Fibroblast of lung (primary cell): ENCODE results near the gene DLG2. TPM values are rescaled to one million over a fixed set of nuclear protein-coding genes. Genes with fewer than 3 reads are reported as not detected.

ENCODE experiments used
- DNase-seq, 2 donors: peaks; one replicate each; pipeline versions ENCODE4 v3.0.0 to v3.0.0-alpha.2; 2010; ENCODE audit warnings: low read depth in 2 of 2
- H2AFZ ChIP-seq: 2 replicates; pipeline ENCODE4 v1.5.1; 2012; ENCODE audit warnings: low read length, control low read depth, inconsistent platforms
- H3K27ac ChIP-seq: 2 replicates; pipeline ENCODE4 v1.5.1; 2011; ENCODE audit warnings: low read length, control low read depth; ENCODE audit not compliant: insufficient read depth
- H3K27me3 ChIP-seq: 2 replicates; pipeline ENCODE4 v1.5.1; 2011; ENCODE audit warnings: mild to moderate bottlenecking, low read length; ENCODE audit not compliant: control insufficient read depth, insufficient read depth
- H3K36me3 ChIP-seq: 2 replicates; pipeline ENCODE4 v1.5.1; 2011; ENCODE audit warnings: low read length; ENCODE audit not compliant: control insufficient read depth, insufficient read depth
- H3K4me1 ChIP-seq: 2 replicates; pipeline ENCODE4 v1.5.1; 2011; ENCODE audit warnings: low read length; ENCODE audit not compliant: control insufficient read depth, insufficient read depth; ENCODE audit errors: extremely low read depth
- H3K4me2 ChIP-seq: 2 replicates; pipeline ENCODE4 v1.5.1; 2011; ENCODE audit warnings: low read length, control low read depth; ENCODE audit not compliant: insufficient read depth; ENCODE audit errors: extremely low read depth
- H3K4me3 ChIP-seq, 4 experiments: fragments of 200-600 bp in 1 of 4; sonication (generic) in 1 of 4; replicated peaks in 1 of 4; 2 replicates each; pipeline ENCODE4 v1.5.1; 2011 to 2016; ENCODE audit warnings: low read length in 4 of 4, low read depth in 3 of 4, mild to moderate bottlenecking in 3 of 4, control low read depth in 2 of 4, inconsistent platforms in 1 of 4, mixed read lengths in 1 of 4; ENCODE audit not compliant: insufficient read depth in 1 of 4; ENCODE audit errors: control extremely low read depth in 1 of 4
- H3K79me2 ChIP-seq: 2 replicates; pipeline ENCODE4 v1.5.1; 2012; ENCODE audit warnings: mild to moderate bottlenecking, low read length, inconsistent platforms; ENCODE audit not compliant: control insufficient read depth, insufficient read depth
- H3K9ac ChIP-seq: 2 replicates; pipeline ENCODE4 v1.5.1; 2011; ENCODE audit warnings: mild to moderate bottlenecking, low read length, control low read depth; ENCODE audit not compliant: insufficient read depth
- H3K9me3 ChIP-seq: 2 replicates; pipeline ENCODE4 v1.5.1; 2012; ENCODE audit warnings: low read depth, low read length; ENCODE audit not compliant: control insufficient read depth, insufficient read depth
- H4K20me1 ChIP-seq: 2 replicates; pipeline ENCODE4 v1.5.1; 2011; ENCODE audit warnings: low read length; ENCODE audit not compliant: control insufficient read depth, insufficient read depth; ENCODE audit errors: extremely low read depth
- CTCF ChIP-seq, 2 donors: IDR thresholded peaks in 1 of 2; conservative IDR thresholded peaks in 1 of 2; 1 replicate in 1 of 2; 2 replicates in 1 of 2; pipeline ENCODE4 v1.5.1; 2011 to 2012; ENCODE audit warnings: low read length in 2 of 2, control low read depth in 1 of 2, inconsistent platforms in 1 of 2, low read depth in 1 of 2, mild to moderate bottlenecking in 1 of 2
- EZH2 ChIP-seq: IDR thresholded peaks from 2 replicates; pipeline ENCODE4 v1.5.1; 2012; ENCODE audit warnings: low read length, control low read depth, mild to moderate bottlenecking; ENCODE audit errors: missing control alignments
- polyA plus RNA-seq, 2 donors: library from polyadenylated mRNA; depleted of rRNA in 1 of 2; stranded (reverse) in 1 of 2; unstranded in 1 of 2; fragments of >200 nt; gene quantifications; 2 replicates each; pipeline ENCODE4 v1.2.1, GENCODE V29; 2011 to 2012; ENCODE audit warnings: missing spikeins in 1 of 2
- total RNA-seq: library from RNA; depleted of rRNA; stranded (reverse); fragments of >200 nt; gene quantifications from 2 replicates; pipeline ENCODE4 v1.2.1, GENCODE V29; 2014

Gene DLG2
- total and polyA plus RNA-seq, 2 donors (not counting 1 experiment from before 2014, with no cell fraction given): 0.77 to 2.3 TPM

GRCh38 chr11:85603220-85603619 is 23.9 kb downstream of the DLG2 start:
- Histone ChIP-seq H3K27ac (no peak overlapping the region), H2AFZ (no peak overlapping the region), H3K9ac (no peak overlapping the region), H3K4me2 (no peak overlapping the region), H4K20me1 (no peaks in the 10 kb centered on the region), H3K79me2 (no peaks in the 10 kb centered on the region), H3K4me1 (no peaks in the 10 kb centered on the region), H3K27me3 (no peaks in the 10 kb centered on the region), H3K9me3 (no peaks in the 10 kb centered on the region), H3K36me3 (no peaks in the 10 kb centered on the region), H3K4me3 (no peak overlapping the region)
- no peak for DNase-seq
- TF ChIP-seq CTCF (conservative IDR thresholded peaks at IDR 0.05 in 1 of 2, IDR thresholded peaks at IDR 0.05 in 1 of 2; ENCODE audit: low read depth in 1 of 2, low read length in 2 of 2): no peak
- no peak for TF ChIP-seq EZH2

GRCh38 chr11:85602526-85603213 is 24.5 kb downstream of the DLG2 start:
- Histone ChIP-seq H3K4me2 (no peak overlapping the region), H3K27ac (no peak overlapping the region), H3K4me3 (no peak overlapping the region), H4K20me1 (no peaks in the 10 kb centered on the region), H3K36me3 (no peaks in the 10 kb centered on the region), H3K4me1 (no peaks in the 10 kb centered on the region), H3K9me3 (no peaks in the 10 kb centered on the region), H3K27me3 (no peaks in the 10 kb centered on the region), H2AFZ (no peak overlapping the region), H3K79me2 (no peaks in the 10 kb centered on the region), H3K9ac (no peak overlapping the region)
- TF ChIP-seq EZH2 (no peak), CTCF (conservative IDR thresholded peaks at IDR 0.05 in 1 of 2, IDR thresholded peaks at IDR 0.05 in 1 of 2; ENCODE audit: low read depth in 1 of 2, low read length in 2 of 2) (no peak)
- DNase-seq: peak in 1 of 2 donors; percentile 14

- no peaks in the 10 kb centered on the region for H3K27me3 ChIP-seq
- TF ChIP-seq CTCF (conservative IDR thresholded peaks at IDR 0.05 in 1 of 2, IDR thresholded peaks at IDR 0.05 in 1 of 2; ENCODE audit: low read depth in 1 of 2, low read length in 2 of 2): no peak
- TF ChIP-seq EZH2: no peak
- H3K79me2 ChIP-seq: no peaks in the 10 kb centered on the region
- no peaks in the 10 kb centered on the region for H3K4me1 ChIP-seq
- H3K4me2 ChIP-seq: no peak overlapping the region
- no peak for DNase-seq
- H2AFZ ChIP-seq: no peak overlapping the region
- no peak overlapping the region for H3K4me3 ChIP-seq
- no peaks in the 10 kb centered on the region for H3K36me3 ChIP-seq
- H3K9me3 ChIP-seq: no peaks in the 10 kb centered on the region
- no peaks in the 10 kb centered on the region for H4K20me1 ChIP-seq
- H3K27ac ChIP-seq: no peak overlapping the region
- H3K9ac ChIP-seq: no peak overlapping the region
These were observed 28.1 kb downstream of the DLG2 start for GRCh38 chr11:85599083-85599482.
